GM10847 (cell line): ENCODE data around the gene EXO1.

Experiments used
- POLR2A ChIP-seq: IDR thresholded peaks from 2 replicates; pipeline ENCODE4 v1.6.1; 2011; ENCODE audit not compliant: insufficient read length; ENCODE audit errors: extremely low read depth

The EXO1 gene

DNA sequence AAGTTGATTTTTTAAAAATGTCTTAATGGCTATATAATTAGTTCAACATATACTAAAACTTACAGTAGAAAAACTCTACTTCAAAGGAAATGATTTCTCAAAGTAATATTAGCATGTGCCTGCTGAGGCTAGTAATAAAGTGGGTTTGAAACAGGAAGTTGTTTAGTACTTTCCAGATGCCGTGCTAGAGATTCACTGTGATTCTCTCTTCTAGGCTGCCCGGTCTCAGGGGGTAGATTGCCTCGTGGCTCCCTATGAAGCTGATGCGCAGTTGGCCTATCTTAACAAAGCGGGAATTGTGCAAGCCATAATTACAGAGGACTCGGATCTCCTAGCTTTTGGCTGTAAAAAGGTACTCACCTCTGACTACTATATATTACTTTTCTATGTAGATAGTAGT, 9.1 kb downstream of the EXO1 start:
- TF ChIP-seq POLR2A: no peak

DNA sequence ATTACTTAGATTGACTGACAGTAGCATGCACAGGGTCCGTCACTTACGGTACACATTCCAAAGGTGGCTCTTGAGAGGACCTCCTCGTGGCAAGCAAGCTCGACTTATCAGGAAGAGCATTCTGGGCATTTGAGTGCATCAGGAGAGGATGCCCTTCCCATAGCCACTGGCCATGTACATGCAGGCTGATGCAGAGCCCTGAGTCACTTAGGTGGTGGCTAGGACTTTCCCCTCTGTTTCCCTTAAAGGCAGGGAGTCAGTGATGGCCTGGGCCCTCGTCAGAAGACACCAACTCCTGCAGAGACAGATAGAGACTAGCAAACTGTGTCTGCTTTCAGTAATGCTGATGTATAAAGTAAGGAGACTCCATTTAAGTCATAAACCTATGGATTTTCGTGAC, 12.9 kb downstream of the EXO1 start:
- no peak for TF ChIP-seq POLR2A

DNA sequence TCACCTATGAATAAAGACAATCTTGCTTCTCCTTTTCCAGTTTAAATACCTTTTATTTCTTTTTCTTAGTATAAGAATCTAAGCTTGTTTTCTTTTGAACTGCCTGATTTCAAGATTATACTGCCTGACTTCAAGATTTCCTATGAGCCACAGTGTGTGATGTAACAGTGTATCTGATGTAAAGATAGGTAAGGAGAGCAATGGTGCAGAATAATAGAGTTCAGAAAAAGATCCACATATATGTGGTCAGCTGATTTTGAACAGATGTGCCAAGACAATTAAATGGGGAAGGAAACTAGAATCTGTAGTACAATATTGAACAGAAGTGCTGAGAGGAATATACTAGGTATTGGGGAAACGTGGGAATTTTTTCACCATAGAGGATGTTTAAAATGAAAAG, 21.0 kb downstream of the EXO1 start:
- TF ChIP-seq POLR2A: no peak

DNA sequence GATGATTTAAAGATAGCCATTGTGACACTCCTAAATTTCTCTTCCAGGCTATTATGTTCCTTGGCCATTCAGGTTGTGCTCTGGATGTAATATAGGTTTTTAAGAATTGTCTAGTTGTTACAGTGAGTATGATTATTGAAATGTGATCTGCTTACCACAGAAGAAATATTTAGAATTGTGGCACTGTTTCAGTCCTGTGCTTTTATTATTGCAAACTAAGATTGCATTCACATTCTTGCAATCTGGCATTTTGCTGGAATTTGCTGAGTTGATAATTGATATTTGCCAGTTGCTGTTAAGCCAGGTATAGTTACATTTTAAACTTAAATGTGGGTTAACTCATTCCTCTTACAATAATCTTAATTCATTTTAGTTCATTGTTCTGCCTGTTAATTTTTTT, 22.3 kb downstream of the EXO1 start:
- TF ChIP-seq POLR2A: no peak

DNA sequence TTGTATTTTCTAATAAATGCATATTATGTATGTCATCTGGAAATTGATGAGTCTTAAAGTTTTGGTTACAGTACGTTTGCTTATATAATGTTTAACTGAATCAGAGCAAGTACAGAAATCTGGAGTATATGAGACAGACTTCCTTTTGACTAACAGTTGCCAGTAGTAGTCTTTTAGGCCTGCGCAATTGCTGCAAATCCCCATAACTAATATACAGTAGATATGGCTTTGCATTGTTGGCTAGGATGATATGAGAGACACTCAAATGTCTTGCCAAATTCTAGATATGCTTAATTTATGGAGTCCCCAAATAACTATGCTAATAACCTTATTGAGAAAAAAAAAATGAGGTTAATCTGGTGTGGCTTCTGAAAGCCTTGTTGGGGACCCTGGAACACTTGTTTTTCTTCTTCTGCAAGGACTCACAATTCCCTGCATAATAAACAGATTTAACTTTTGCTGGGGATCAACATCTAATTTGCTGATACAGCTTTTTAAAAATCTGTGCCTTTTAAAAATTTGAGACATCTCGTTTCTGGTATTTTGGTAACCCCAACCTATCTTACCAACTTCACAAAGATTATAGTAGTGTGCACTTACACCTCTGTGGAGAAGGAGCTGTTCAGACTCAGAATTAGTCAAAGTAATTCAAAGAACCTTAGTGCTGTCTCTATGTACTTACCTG, 22.9 kb downstream of the EXO1 start:
- no peak for TF ChIP-seq POLR2A

DNA sequence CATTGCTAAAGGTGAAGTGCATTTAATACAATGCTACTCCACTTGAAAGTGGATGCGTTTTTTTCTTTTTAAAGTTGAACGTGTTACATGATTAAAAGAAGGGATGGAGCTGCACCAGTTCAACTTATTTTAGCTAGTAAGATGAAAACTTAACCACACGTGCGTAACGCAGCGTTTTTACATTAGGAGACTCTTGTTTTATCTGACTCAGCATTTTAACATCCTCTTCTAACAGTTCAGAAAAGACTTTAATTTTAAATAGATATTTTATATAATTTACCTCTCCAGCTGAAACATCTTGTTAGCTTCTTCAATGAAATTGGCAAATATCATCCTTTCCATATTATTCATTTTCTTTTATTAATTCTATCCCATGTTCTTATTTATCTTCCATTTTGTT, 33.4 kb downstream of the EXO1 start:
- no peak for TF ChIP-seq POLR2A

DNA sequence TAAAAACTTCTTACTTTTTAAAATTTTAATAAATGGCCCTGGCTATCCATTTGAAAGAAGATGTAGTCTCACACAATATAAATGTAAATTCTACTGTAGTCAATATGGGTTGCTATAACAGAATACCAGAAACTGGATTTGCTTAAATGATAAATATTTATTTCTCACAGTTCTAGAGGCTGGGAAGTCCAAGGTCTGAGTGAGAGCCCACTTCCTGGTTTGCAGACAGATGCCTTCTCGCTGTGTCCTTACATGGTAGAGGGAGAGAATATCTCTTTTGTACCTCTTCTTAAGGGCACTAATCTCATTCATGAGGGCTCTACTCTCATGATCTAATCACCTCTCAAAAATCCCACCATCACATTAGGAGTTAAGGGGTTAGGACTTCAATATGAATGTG, 35.2 kb downstream of the EXO1 start:
- TF ChIP-seq POLR2A: no peak

DNA sequence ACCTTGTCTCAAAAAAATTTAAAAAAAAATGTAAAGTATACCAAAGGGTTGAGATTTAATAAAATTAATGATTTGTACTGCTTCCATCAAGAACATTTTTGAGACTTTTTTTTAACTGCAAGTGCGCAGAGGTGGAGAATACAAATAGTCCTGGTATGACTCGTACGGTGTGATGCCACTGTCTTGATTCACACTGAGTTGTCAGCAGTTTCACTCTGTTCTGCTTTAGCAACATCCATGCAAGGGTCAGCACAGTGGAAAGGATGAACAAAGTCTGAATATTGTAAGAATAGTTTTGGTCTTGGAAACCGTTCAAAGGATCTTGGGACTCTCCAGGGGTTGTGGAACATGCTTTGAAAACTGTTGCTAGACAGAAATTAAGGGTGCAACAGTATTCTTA, 40.2 kb downstream of the EXO1 start:
- no peak for TF ChIP-seq POLR2A

DNA sequence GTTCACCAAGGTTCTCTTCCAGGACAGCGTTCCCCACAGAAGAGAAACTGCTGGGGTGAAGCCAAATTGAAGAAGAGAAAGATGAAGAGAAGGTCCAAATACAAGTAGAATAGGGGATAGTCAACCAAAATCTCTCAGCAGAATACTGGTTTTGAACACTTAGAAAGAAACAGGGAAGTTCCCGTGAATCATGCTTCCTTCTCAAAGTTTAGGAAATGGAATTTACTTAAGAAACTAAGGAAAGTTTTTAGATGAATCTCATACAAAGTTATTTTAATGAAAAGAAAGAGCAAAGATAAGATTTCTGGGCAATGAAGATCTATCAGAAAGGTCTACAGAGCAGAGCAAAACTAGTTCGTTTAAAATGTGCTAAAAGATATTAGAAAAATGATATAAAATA, 43.3 kb downstream of the EXO1 start:
- TF ChIP-seq POLR2A: no peak

DNA sequence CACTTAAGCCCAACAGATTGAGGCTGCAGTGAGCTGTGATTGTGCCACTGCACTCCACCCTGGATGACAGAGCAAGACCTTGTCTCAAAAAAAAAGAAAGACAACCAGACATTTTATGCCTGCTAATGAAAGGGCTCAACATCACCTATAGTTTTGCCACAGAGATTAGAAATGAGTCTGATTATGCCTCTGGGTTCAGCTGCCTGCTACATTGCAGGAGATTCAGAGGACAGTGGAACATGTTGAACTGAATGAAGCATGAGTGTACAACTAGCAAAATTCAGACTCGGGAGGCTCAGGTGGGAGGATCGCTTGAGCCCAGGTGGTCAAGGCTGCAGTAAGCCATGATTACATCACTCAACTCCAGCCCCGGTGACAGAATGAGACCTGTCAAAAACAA, 46.0 kb downstream of the EXO1 start:
- no peak for TF ChIP-seq POLR2A

DNA sequence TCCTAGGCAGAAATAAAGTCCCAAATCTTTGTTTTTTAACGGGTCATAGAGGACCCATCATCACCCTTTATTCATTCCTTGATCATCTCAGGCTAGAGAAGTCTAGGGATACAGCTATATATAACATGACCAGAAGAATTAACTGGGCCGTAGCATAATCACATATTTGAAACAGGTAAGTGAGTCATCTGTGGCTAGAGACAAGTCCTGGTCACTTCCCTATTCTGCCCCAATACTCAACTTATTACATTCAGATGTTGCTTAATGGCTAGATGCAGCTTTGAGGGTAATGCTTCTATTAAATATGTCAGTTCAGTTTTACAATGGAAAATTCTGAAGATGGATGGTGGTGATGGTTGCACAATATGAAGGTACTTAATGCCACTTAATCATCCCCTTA, 47.0 kb downstream of the EXO1 start:
- TF ChIP-seq POLR2A: no peak

DNA sequence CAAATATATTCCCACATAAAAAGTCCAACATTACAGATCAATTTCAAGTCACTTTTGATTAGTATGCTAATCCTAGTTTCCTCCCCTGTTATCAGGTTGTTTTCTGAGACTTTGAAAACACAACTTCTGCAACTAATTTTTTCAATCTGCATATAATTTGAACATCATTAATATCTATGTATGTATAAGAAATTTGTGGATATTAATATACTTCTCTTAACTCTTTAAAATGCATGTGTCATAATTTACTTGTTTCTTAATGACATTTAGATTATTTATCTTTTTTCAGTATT, 48.6 kb downstream of the EXO1 start:
- TF ChIP-seq POLR2A: no peak

DNA sequence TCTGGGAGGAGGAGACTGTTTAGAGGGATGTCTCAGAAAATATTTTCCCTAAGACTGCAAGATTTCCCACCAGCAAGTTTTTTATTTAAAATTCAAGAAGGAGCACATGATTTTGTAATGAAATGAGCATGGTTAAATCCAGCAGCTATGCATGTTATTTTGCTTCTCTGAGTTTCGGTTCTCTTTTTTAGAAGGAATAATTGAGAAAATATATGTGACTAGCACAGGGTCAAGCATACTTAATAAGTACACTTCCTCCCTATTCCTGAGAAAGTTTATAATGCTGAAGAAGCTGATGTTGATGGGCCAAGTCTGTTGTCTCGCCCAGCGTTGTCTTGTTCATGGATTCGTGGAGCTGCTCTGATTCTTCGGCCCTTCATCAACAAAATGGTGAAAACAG, 51.2 kb downstream of the EXO1 start:
- no peak for TF ChIP-seq POLR2A

DNA sequence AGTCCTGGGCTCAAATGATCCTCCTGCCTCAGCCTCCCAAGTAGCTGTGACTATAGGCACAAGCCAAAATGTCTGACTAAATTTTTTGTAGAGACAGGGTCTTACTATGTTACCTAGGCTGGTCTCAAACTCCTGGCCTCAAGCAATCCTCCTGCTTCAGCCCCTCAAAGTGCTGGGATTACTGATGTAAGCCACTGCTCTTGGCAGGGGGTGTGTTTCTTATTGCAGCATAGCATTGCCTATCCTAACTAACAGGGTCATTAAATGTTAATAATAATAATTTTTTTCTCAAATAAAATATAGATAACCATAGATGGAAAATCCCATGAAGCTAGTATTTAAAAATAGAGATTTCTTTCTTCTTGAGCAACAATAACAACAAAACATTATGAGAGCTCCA, 52.4 kb downstream of the EXO1 start:
- no peak for TF ChIP-seq POLR2A

DNA sequence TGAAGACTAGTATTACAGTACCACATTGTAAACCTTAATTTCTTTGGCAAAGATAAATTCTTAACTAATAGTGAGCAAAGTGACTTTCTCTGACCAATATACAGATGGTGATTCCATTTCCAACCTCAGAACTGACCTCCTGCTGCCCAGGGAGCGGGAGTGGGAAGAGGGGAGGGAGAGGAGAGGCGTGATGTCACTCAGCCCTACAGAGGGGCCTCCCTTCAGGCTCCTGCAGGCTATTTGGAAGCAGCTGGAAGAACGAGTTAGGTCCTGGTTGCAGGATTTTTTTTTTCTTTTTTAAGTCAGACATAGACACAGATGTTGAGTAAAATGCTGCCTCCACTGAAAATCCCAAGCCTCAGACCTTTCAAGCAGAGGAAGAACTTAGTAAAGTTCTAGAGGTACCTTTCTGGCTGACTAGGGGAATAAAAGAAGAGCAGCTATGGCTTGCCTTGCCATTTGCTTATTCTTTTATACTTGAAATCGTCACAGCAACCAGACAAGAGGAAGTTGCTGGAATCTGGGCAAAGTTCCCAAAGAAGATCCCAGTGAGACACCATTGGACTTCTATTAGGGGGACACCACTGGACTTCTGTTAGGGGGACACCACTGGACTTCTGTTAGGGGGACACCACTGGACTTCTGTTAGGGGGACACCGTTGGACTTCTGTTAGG, 54.5 kb downstream of the EXO1 start:
- TF ChIP-seq POLR2A: no peak

DNA sequence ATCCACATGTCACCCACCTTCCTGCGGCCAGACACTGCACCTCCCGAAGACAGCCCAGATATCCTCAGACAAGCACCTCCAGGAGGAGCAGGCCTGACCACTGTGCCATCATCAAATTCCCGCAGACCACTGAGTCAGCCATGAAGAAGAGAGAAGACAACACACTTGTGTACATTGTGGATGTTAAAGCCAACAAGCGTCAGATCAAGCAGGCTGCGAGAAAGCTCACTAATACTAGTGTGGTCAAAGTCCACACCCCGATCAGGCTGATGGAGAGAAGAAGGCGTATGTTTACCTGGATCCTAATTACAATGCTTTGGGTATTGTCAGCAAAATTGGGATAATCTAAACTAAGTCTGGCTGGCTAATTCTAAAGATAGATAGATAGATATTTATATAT, 68.2 kb downstream of the EXO1 start:
- no peak for TF ChIP-seq POLR2A

DNA sequence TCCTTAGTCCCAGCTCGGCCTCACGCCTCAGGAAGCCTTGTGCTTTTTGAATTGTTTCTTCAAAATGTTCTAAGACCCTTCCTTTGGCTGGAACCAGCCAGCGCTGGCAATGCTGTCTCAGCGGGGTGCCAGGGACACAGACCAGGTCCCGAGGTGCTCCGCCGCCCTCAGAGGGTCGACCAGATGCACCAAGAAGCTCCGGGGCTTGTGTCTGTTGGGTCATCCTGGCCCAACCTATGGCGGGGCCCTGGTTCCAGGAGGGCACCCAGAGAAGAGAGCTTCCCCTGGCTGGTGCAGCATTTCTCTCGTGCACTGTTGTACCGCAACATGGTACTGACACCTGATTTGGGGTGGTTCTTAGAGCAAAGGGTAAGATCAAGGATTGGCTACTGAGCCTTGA, 69.5 kb downstream of the EXO1 start:
- TF ChIP-seq POLR2A: no peak
